Endodermal cell (in vitro differentiated cells): ENCODE results near the gene B4GALNT1. TPM values are rescaled to one million over a fixed set of nuclear protein-coding genes. Genes with fewer than 3 reads are reported as not detected.
"Not testable (repeated sequence)": the region's sequence is repeated elsewhere in the genome, so short reads cannot be mapped to it uniquely, and the experiment has no call there.

Experiments
- DNase-seq: peaks from one replicate; pipeline ENCODE4 v3.0.0-alpha.2; 2017
- H3K27ac ChIP-seq: 2 replicates; pipeline ENCODE4 v1.5.1; 2013; ENCODE audit warnings: mild to moderate bottlenecking, low read depth, low read length, moderate library complexity
- H3K27me3 ChIP-seq: 2 replicates; pipeline ENCODE4 v1.6.1; 2013; ENCODE audit warnings: mild to moderate bottlenecking, low read length, moderate library complexity; ENCODE audit not compliant: insufficient read depth, control insufficient read depth, poor library complexity, severe bottlenecking
- H3K36me3 ChIP-seq: 2 replicates; pipeline ENCODE4 v1.7.0; 2013; ENCODE audit warnings: mild to moderate bottlenecking, low read length, moderate library complexity; ENCODE audit not compliant: control insufficient read depth, insufficient read depth
- H3K4me1 ChIP-seq: one replicate; pipeline ENCODE4 v1.7.0; 2013; ENCODE audit warnings: low read length; ENCODE audit not compliant: control insufficient read depth, insufficient read depth
- H3K4me3 ChIP-seq: 2 replicates; pipeline ENCODE4 v1.5.1; 2013; ENCODE audit warnings: mild to moderate bottlenecking, low read length, moderate library complexity
- H3K9ac ChIP-seq: 2 replicates; pipeline ENCODE4 v1.6.1; 2013; ENCODE audit warnings: mild to moderate bottlenecking, low read length, moderate library complexity; ENCODE audit not compliant: poor library complexity, severe bottlenecking; ENCODE audit errors: extremely low read depth
- H3K9me3 ChIP-seq: 2 replicates; pipeline ENCODE4 v1.6.1; 2013; ENCODE audit warnings: mild to moderate bottlenecking, low read length, moderate library complexity; ENCODE audit not compliant: control insufficient read depth
- H3K27ac Mint-ChIP-seq: 2 replicates; pipeline ENCODE4 v1.8.0; 2020; ENCODE audit warnings: mixed read lengths
- H3K27me3 Mint-ChIP-seq: 2 replicates; pipeline ENCODE4 v1.8.0; 2021; ENCODE audit warnings: mild to moderate bottlenecking, mixed read lengths; ENCODE audit not compliant: insufficient read depth
- H3K36me3 Mint-ChIP-seq: 2 replicates; pipeline ENCODE4 v1.8.0; 2020; ENCODE audit warnings: low read depth, mixed read lengths
- H3K4me1 Mint-ChIP-seq: 2 replicates; pipeline ENCODE4 v1.8.0; 2020; ENCODE audit warnings: mixed read lengths
- H3K4me3 Mint-ChIP-seq: 2 replicates; pipeline ENCODE4 v1.8.0; 2020; ENCODE audit warnings: mild to moderate bottlenecking, moderate library complexity, mixed read lengths
- H3K9me3 Mint-ChIP-seq: 2 replicates; pipeline ENCODE4 v1.8.0; 2020; ENCODE audit warnings: mild to moderate bottlenecking, mixed read lengths
- WGBS, 2 experiments: methylation state at CpG; one replicate each; pipeline versions ENCODE4 v1.1.5 to v1.1.7; 2013; ENCODE audit warnings: missing lambda C conversion rate in 2 of 2, mixed read lengths in 1 of 2; ENCODE audit not compliant: insufficient coverage in 1 of 2, insufficient read length in 1 of 2; 5-methylcytosine and 5-hydroxymethylcytosine counted together
- total RNA-seq, 2 donors: library from RNA; stranded (reverse); fragmentation: NEBNext Ultra II Directional in 1 of 2; extraction: Animal tissue kit (Norgen Biotek cat#: 25700) in 1 of 2; gene quantifications; 2 replicates in 1 of 2; 3 replicates in 1 of 2; pipeline ENCODE4 v1.2.1, GENCODE V29; 2021
- TF ChIP-seq, protein P1 (sequence below): fragments of 200-600 bp; sonication (generic); conservative IDR thresholded peaks from 2 replicates; pipeline ENCODE4 v1.5.0; 2021; ENCODE audit warnings: antibody characterized with exemption, mild to moderate bottlenecking

Gene B4GALNT1
- total RNA-seq, 2 donors from 2014 or later, result 0.49 to 0.66 TPM

DNA sequence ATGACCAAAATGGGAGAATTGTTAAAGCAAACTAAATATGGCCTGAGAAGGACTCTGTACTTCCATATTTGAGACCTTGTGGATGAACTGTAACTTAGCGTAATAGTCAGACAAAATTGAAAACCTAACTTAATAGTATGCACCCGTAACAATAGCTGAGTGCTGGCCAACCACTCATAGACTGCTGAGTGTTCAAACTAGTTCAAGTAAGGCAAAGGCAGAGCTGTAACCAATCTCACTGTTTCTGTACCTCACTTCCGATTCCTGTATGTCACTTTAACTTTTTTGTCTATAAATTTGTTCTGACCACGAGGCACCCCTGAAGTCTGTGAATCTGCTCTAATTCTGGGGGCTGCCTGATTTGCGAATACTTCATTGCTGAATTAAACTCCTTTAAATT, 33.9 kb upstream of the B4GALNT1 start:
- H3K27ac Mint-ChIP-seq, result no peak overlapping the region
- DNase-seq, result no peak
- no peak overlapping the region for H3K27ac ChIP-seq

DNA sequence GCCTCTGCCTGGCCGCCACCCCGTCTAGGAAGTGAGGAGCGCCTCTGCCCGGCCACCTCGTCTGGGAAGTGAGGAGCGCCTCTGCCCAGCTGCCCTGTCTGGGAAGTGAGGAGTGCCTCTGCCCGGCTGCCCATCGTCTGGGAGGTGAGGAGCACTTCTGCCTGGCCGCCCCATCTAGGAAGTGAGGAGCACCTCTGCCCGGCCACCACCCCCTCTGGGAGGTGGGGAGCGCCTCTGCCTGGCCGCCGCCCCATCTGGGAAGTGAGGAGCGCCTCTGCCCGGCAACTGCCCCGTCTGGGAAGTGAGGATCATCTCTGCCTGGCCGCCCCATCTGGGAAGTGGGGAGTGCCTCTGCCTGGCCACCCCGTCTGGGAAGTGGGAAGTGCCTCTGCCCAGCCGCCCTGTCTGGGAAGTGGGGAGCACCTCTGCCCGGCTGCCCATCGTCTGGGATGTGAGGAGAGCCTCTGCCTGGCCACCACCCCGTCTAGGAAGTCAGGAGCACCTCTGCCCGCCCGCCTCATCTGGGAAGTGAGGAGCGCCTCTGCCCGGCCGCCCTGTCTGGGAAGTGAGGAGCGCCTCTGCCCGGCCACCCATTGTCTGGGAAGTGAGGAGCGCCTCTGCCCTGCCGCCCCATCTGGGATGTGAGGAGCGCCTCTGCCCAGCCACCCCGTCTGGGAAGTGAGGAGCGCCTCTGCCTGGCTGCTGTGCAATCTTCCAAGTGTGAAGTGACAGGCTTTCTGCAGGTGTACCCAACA, 32.2 kb upstream of the B4GALNT1 start:
- H3K4me3 Mint-ChIP-seq, H3K27ac Mint-ChIP-seq, H3K9ac ChIP-seq, H3K36me3 ChIP-seq, H3K4me1 Mint-ChIP-seq, H3K4me3 ChIP-seq, H3K36me3 Mint-ChIP-seq, H3K27ac ChIP-seq, H3K4me1 ChIP-seq, H3K27me3 Mint-ChIP-seq, DNase-seq, H3K27me3 ChIP-seq: not testable (repeated sequence)
- H3K9me3 ChIP-seq, result peaks cover 39% of the 10 kb centered on the region
- 83 to 89% methylated on average over 15 to 34 of the region's 34 CpGs for WGBS, 2 experiments
- peaks cover 67% of the 10 kb centered on the region for H3K9me3 Mint-ChIP-seq

More for the DNA sequence above, 33.9 kb upstream of the B4GALNT1 start:
- no peaks in the 10 kb centered on the region for H3K36me3 Mint-ChIP-seq
- H3K9ac ChIP-seq, result no peak overlapping the region
- H3K27me3 Mint-ChIP-seq, result peaks cover 7% of the 10 kb centered on the region
- no peak overlapping the region for H3K4me3 ChIP-seq
- H3K4me3 Mint-ChIP-seq, result no peak overlapping the region
- H3K4me1 Mint-ChIP-seq, result no peaks in the 10 kb centered on the region
- no peaks in the 10 kb centered on the region for H3K27me3 ChIP-seq
- no peaks in the 10 kb centered on the region for H3K4me1 ChIP-seq
- peaks cover 65% of the 10 kb centered on the region for H3K9me3 Mint-ChIP-seq
- TF ChIP-seq, protein P1, sequence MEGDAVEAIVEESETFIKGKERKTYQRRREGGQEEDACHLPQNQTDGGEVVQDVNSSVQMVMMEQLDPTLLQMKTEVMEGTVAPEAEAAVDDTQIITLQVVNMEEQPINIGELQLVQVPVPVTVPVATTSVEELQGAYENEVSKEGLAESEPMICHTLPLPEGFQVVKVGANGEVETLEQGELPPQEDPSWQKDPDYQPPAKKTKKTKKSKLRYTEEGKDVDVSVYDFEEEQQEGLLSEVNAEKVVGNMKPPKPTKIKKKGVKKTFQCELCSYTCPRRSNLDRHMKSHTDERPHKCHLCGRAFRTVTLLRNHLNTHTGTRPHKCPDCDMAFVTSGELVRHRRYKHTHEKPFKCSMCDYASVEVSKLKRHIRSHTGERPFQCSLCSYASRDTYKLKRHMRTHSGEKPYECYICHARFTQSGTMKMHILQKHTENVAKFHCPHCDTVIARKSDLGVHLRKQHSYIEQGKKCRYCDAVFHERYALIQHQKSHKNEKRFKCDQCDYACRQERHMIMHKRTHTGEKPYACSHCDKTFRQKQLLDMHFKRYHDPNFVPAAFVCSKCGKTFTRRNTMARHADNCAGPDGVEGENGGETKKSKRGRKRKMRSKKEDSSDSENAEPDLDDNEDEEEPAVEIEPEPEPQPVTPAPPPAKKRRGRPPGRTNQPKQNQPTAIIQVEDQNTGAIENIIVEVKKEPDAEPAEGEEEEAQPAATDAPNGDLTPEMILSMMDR, result no peak
- WGBS, 2 experiments, result 76 to 77% methylated on average over 5 of the region's 5 CpGs
- H3K9me3 ChIP-seq, result peaks cover 23% of the 10 kb centered on the region
- H3K36me3 ChIP-seq, result no peaks in the 10 kb centered on the region

DNA sequence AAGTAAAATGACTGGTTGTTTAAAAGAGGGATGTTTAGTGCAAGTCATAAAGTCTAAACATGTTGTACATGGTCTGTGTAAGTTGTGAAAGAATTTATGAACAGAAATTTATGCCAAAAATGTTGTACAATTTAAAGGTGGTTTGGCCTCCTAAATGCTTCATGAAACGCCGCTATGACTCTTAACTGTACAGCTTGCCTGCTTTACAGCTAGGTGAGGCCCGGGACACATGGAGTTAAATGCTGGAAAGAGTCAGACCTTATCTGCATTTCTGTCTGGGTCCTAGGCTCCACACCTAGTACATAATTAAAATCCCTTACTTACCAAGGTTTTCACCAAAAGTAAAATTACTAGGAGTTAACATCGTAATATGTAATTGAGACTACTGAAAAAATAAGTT, 28.4 kb upstream of the B4GALNT1 start:
- H3K27me3 Mint-ChIP-seq, result peaks cover 24% of the 10 kb centered on the region
- TF ChIP-seq, protein P1, result no peak
- H3K36me3 Mint-ChIP-seq, result no peaks in the 10 kb centered on the region
- H3K27me3 ChIP-seq, result no peaks in the 10 kb centered on the region
- no peak overlapping the region for H3K27ac ChIP-seq
- no peak overlapping the region for H3K4me3 ChIP-seq
- no peak for DNase-seq
- H3K9me3 ChIP-seq, result peaks cover 46% of the 10 kb centered on the region
- no peak overlapping the region for H3K27ac Mint-ChIP-seq
- 71 to 78% methylated on average over 4 of the region's 4 CpGs for WGBS, 2 experiments
- H3K36me3 ChIP-seq, result no peaks in the 10 kb centered on the region
- no peaks in the 10 kb centered on the region for H3K4me1 ChIP-seq
- H3K9me3 Mint-ChIP-seq, result peaks cover 87% of the 10 kb centered on the region
- H3K4me1 Mint-ChIP-seq, result no peaks in the 10 kb centered on the region
- no peak overlapping the region for H3K4me3 Mint-ChIP-seq
- no peak overlapping the region for H3K9ac ChIP-seq
